ENCODE measurements around the gene STARD13.

DNA sequence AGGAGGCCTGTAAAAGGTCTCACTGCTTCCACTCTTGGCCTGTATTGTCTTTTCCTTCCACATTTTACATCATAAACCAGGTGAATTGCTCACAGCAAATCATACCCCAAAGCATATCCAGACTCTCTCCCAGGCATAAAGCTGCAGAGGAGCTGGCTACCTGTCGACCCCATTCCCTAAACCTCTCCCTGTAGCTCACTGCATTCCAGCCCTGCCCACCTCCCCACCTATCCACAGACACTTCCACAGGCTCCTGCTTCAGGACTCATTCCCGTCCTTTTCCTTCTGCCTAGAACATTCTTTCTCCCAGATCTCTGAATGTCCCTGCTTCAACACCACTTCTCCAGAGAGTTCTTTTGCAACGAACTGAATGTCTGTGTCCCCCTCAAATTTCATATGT lies 46.4 kb upstream of the STARD13 start:
- TF ChIP-seq YY1 (IDR thresholded peaks at IDR 0.05; ENCODE audit: insufficient read depth, insufficient read length) (no peak), SUZ12 (IDR thresholded peaks at IDR 0.05; ENCODE audit: extremely low read depth, insufficient read depth, insufficient read length) (no peak), ZNF274 (IDR thresholded peaks at IDR 0.05; ENCODE audit: low read depth, low read length) (no peak)

Data from NT2/D1 (cell line).